Measurements from ENCODE around the gene THAP8. TPM values are rescaled to one million over a fixed set of nuclear protein-coding genes. Genes with fewer than 3 reads are reported as not detected.

Gene THAP8
- total RNA-seq, 1 donor from 2014 or later: 6.7 TPM

DNA sequence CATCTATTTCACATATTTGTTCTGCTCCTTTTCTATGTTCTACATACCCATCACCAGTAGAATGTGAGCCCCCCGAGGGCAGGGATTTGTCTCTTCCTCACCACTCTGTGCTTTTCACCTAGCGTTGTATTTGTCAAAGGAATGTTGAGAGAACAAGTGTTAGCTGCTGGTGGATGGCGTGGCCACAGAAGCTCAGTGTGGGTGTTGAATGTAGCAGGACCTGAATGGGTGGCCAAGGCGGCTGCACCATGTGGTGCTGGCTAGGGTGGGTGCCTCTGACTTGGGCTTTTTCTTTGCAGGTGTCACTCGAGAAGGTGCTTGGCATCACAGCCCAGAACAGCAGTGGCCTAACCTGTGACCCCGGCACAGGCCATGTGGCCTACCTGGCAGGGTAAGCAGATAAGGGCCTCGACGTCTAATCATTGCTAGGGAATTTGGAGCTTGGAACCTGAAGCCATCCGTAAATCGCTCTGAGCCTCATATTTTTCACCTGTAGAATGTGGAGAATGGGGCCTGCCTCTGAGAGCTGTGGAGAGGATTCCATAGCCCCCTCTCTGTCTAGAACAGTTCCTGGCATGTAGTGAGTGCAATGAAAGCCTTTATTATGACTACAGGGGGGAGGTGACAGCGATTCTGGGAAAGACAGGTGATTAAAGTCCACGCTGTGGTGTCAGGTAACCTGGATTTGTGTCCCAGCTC, 4.5 kb upstream of the THAP8 start:
- Histone ChIP-seq H2AFZ (replicated peaks) (no peak overlapping the region), H3K79me2 (ENCODE audit: low read depth) (peaks cover 41% of the 10 kb centered on the region), H3K4me1 (peaks cover 12% of the 10 kb centered on the region), H3K27ac (no peak overlapping the region), H3K4me2 (no peak overlapping the region), H4K20me1 (ENCODE audit: low read depth) (peaks cover 26% of the 10 kb centered on the region), H3K27me3 (no peaks in the 10 kb centered on the region), H3K36me3 (no peaks in the 10 kb centered on the region), H3F3A (ENCODE audit: low read depth) (peaks cover 10% of the 10 kb centered on the region), H3K4me3 (no peak overlapping the region), H3K9ac (no peak overlapping the region), H3K9me3 (ENCODE audit: low read depth) (no peaks in the 10 kb centered on the region)
- Mint-ChIP-seq H3K4me1 (peaks cover 15% of the 10 kb centered on the region), H3K27ac (no peak overlapping the region), H3K27me3 (ENCODE audit: insufficient read depth, low read depth) (no peaks in the 10 kb centered on the region), H3K9me3 (no peaks in the 10 kb centered on the region), H3K4me3 (no peak overlapping the region), H3K36me3 (peaks cover 11% of the 10 kb centered on the region)
- DNase-seq (ENCODE audit: low spot score): no peak
- TF ChIP-seq CTCF (IDR thresholded peaks at IDR 0.05): no peak
- no peak for TF ChIP-seq EZH2 (IDR thresholded peaks at IDR 0.05)
- no peak for TF ChIP-seq EZH2phosphoT487 (IDR thresholded peaks at IDR 0.05)

DNA sequence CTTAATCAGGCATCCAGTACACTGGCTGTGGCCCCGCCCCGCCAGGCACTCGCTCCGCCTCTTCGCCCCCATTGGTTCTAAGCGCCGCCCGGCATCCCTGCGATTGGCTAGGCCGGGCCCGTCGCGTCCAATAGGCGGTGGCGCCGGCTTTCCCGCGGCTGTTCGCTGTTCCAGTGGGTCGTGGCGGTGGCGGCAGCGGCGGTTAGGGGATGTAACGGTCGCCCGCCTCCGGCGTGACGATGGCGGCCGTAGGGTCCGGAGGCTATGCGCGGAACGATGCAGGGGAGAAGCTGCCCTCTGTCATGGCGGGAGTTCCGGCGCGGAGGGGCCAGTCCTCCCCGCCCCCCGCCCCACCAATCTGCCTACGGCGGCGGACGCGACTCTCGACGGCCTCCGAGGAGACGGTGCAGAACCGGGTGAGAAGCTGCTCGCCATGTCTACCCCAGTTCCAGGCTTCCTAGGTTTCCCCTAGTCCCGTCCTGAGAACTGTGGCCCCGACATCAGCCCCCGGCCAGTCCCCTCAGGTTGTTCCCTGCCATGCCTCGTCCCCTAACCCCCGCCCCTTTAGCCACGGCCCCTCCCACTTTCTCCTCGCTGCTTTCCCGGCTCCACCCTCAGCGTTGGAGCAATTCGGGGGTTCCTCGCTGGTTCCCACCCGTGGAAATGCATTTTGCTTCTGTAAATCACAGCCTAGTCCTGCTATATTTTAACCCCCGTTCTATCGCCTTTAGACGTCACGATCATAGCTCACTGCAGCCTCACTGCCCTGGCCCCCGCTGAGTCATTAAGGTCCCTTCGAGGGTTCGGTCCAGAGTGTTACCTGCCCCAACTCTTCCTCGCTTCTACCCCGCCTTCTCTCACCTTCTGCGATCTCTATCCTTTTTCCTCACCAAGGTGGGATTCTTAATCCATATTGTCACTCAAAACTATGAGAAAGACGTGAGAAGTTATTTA, 925 bp upstream of the THAP8 start, which contains the start of gene WDR62:
Gene WDR62 (plus strand): TSS at position 165 of the 954 bp plus-strand sequence. CDS start 75 bp downstream, at position 240.
- Mint-ChIP-seq H3K4me1 (peaks cover 24% of the 10 kb centered on the region), H3K4me3 (peak within 1 kb of the TSS; percentile 98), H3K36me3 (peaks cover 8% of the 10 kb centered on the region), H3K9me3 (no peaks in the 10 kb centered on the region), H3K27ac (peak within 1 kb of the TSS; percentile 88), H3K27me3 (ENCODE audit: insufficient read depth, low read depth) (no peaks in the 10 kb centered on the region)
- no peak for TF ChIP-seq CTCF (IDR thresholded peaks at IDR 0.05)
- TF ChIP-seq EZH2 (IDR thresholded peaks at IDR 0.05): no peak
- no peak for TF ChIP-seq EZH2phosphoT487 (IDR thresholded peaks at IDR 0.05)
- peak within 1 kb of the TSS; percentile 50 for H3K9ac ChIP-seq
- H3K27ac ChIP-seq: peak within 1 kb of the TSS; percentile 78
- DNase-seq (ENCODE audit: low spot score): peak; percentile 98
- peaks cover 48% of the 10 kb centered on the region for H3K79me2 ChIP-seq (ENCODE audit: low read depth)
- H3F3A ChIP-seq (ENCODE audit: low read depth): peaks cover 14% of the 10 kb centered on the region
- H3K36me3 ChIP-seq: no peaks in the 10 kb centered on the region
- peaks cover 12% of the 10 kb centered on the region for H3K4me1 ChIP-seq
- H3K27me3 ChIP-seq: no peaks in the 10 kb centered on the region
- peaks cover 34% of the 10 kb centered on the region for H4K20me1 ChIP-seq (ENCODE audit: low read depth)
- H2AFZ ChIP-seq (replicated peaks): peak within 1 kb of the TSS; percentile 85
- H3K9me3 ChIP-seq (ENCODE audit: low read depth): no peaks in the 10 kb centered on the region
- peak within 1 kb of the TSS; percentile 96 for H3K4me2 ChIP-seq
- peak within 1 kb of the TSS; percentile 64 for H3K4me3 ChIP-seq

DNA sequence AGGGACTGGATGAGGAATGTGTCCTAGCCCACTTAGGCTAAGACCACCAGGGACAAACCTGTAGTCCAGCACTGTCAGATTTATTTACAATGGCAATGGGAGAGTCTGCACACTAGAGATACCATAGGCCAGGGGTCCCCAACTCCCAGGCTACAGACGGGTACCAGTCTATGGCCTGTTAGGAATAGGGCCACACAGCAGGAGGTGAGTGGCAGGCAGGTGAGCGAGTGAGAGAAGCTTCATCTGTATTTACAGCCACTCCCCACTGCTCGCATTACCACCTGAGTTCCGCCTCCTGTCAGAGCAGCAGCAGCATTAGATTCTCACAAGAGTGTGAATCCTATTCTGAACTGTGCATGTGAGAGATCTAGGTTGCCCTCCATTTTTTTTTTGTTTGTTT, 2.4 kb downstream of the THAP8 start:
- Mint-ChIP-seq H3K9me3 (no peaks in the 10 kb centered on the region), H3K4me1 (peaks cover 24% of the 10 kb centered on the region), H3K27ac (peak overlapping the region; percentile 13), H3K36me3 (peaks cover 5% of the 10 kb centered on the region), H3K4me3 (no peak overlapping the region), H3K27me3 (ENCODE audit: insufficient read depth, low read depth) (no peaks in the 10 kb centered on the region)
- no peaks in the 10 kb centered on the region for H3K9me3 ChIP-seq (ENCODE audit: low read depth)
- H3K4me1 ChIP-seq: peaks cover 12% of the 10 kb centered on the region
- no peak overlapping the region for H3K4me3 ChIP-seq
- no peak overlapping the region for H3K9ac ChIP-seq
- no peak overlapping the region for H3K27ac ChIP-seq
- peaks cover 27% of the 10 kb centered on the region for H4K20me1 ChIP-seq (ENCODE audit: low read depth)
- DNase-seq (ENCODE audit: low spot score): no peak
- no peak overlapping the region for H2AFZ ChIP-seq (replicated peaks)
- TF ChIP-seq EZH2phosphoT487 (IDR thresholded peaks at IDR 0.05) (no peak), EZH2 (IDR thresholded peaks at IDR 0.05) (no peak), CTCF (IDR thresholded peaks at IDR 0.05) (no peak)
- H3K27me3 ChIP-seq: no peaks in the 10 kb centered on the region
- peaks cover 22% of the 10 kb centered on the region for H3K79me2 ChIP-seq (ENCODE audit: low read depth)
- no peaks in the 10 kb centered on the region for H3K36me3 ChIP-seq
- H3K4me2 ChIP-seq: no peak overlapping the region
- H3F3A ChIP-seq (ENCODE audit: low read depth): peaks cover 14% of the 10 kb centered on the region

Measured in neural progenitor cell (in vitro differentiated cells).